Measurements from ENCODE around the gene TNFRSF1A.

- TF ChIP-seq, protein P1, sequence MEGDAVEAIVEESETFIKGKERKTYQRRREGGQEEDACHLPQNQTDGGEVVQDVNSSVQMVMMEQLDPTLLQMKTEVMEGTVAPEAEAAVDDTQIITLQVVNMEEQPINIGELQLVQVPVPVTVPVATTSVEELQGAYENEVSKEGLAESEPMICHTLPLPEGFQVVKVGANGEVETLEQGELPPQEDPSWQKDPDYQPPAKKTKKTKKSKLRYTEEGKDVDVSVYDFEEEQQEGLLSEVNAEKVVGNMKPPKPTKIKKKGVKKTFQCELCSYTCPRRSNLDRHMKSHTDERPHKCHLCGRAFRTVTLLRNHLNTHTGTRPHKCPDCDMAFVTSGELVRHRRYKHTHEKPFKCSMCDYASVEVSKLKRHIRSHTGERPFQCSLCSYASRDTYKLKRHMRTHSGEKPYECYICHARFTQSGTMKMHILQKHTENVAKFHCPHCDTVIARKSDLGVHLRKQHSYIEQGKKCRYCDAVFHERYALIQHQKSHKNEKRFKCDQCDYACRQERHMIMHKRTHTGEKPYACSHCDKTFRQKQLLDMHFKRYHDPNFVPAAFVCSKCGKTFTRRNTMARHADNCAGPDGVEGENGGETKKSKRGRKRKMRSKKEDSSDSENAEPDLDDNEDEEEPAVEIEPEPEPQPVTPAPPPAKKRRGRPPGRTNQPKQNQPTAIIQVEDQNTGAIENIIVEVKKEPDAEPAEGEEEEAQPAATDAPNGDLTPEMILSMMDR (optimal IDR thresholded peaks at IDR 0.05 in 1 of 3, IDR thresholded peaks at IDR 0.05 in 1 of 3, conservative IDR thresholded peaks at IDR 0.05 in 1 of 3; ENCODE audit: extremely low read depth in 1 of 3, insufficient read depth in 2 of 3, low read length in 3 of 3), result no peak
- no peak for TF ChIP-seq EZH2 (IDR thresholded peaks at IDR 0.05; ENCODE audit: low read length)
Measured at GRCh38 chr12:6336079-6336888, 5.6 kb downstream of the TNFRSF1A start.

All from keratinocyte (primary cell).